ENCODE data around the gene QRICH2.

QRICH2 gene

GRCh38 chr17:76304226-76305134 lies 3.6 kb downstream of the QRICH2 start:
- TF ChIP-seq, protein P1, sequence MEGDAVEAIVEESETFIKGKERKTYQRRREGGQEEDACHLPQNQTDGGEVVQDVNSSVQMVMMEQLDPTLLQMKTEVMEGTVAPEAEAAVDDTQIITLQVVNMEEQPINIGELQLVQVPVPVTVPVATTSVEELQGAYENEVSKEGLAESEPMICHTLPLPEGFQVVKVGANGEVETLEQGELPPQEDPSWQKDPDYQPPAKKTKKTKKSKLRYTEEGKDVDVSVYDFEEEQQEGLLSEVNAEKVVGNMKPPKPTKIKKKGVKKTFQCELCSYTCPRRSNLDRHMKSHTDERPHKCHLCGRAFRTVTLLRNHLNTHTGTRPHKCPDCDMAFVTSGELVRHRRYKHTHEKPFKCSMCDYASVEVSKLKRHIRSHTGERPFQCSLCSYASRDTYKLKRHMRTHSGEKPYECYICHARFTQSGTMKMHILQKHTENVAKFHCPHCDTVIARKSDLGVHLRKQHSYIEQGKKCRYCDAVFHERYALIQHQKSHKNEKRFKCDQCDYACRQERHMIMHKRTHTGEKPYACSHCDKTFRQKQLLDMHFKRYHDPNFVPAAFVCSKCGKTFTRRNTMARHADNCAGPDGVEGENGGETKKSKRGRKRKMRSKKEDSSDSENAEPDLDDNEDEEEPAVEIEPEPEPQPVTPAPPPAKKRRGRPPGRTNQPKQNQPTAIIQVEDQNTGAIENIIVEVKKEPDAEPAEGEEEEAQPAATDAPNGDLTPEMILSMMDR (conservative IDR thresholded peaks at IDR 0.05), result no peak
- H3K27ac ChIP-seq, result no peak overlapping the region; the same call in 1 of the 2 replicates

- H3K27ac ChIP-seq, result no peak overlapping the region
- TF ChIP-seq, protein P1 (conservative IDR thresholded peaks at IDR 0.05), result no peak
Observed at GRCh38 chr17:76297436-76297835, 10.6 kb downstream of the QRICH2 start.

DNA sequence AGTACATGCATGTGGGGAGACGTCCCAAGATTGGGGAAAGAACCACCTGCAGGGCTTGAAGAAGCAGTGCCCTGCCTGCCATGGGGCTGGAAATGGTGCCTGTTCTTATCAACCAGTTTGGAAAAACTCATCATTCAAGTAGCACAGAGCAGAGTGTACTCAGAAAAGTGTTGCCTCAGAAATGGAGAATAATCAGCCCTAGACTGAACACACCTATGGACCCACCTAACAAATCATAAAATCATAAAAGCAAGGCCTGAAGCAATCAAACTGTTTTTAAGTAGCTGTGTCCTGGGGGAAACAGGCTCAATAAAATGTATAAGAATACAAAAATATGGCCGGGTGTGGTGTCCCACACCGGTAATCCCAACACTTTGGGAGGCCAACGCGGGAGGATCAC lies 11.2 kb downstream of the QRICH2 start:
- TF ChIP-seq, protein P1 (conservative IDR thresholded peaks at IDR 0.05), result no peak
- H3K27ac ChIP-seq, result no peak overlapping the region

DNA sequence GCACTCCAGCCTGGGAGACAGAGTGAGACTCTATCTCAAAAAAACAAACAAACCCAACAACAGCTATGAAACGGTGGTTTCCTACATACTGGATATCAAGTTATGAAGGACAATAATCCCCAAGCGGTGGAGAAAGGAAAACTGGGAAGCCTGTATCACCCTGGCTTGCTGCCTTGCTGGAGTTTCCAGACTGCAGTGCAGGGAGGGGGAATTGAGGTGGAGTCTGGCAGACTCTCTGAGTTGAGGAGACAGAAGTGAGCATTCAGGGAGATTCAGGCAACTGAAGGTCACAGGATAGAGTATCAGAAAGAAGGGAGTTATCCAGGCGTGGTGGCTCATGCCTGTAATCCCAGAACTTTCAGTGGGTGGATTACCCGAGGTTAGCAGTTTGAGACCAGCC lies 11.9 kb downstream of the QRICH2 start:
- TF ChIP-seq, protein P1 (conservative IDR thresholded peaks at IDR 0.05), result no peak
- no peak overlapping the region for H3K27ac ChIP-seq

- TF ChIP-seq, protein P1 (conservative IDR thresholded peaks at IDR 0.05), result no peak
- no peak overlapping the region for H3K27ac ChIP-seq
Observed at GRCh38 chr17:76293106-76293505, 15.0 kb downstream of the QRICH2 start.

- no peak overlapping the region for H3K27ac ChIP-seq
- TF ChIP-seq, protein P1 (conservative IDR thresholded peaks at IDR 0.05), result no peak
Observed at GRCh38 chr17:76292567-76292966, 15.5 kb downstream of the QRICH2 start.

GRCh38 chr17:76281573-76282371 lies 26.3 kb downstream of the QRICH2 start:
- TF ChIP-seq, protein P1 (conservative IDR thresholded peaks at IDR 0.05), result no peak
- H3K27ac ChIP-seq, result peak overlapping the region; percentile 83

All from VCaP (cell line).